ENCODE measurements around the gene CTDSPL.

DNA sequence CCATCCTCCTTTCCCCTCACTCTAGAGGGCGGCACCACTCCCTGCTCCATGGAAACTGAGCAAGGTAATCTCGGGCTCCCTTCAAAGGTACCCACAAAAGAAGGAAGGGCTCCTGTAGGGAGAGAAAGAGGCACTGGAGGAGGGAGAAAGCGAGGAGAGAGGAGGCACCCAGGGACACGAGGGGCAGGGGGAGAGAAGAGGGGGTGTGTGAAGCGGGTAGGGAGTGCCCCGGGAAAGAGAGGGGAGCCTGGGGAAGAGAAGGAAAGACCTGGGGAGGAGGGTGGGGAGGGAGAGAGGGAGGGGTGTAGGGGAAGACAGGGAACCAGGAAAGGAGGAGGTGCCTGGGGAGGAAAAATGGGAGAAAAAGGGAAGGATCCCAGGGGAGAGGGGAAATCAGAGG lies 129.4 kb downstream of the CTDSPL start:
- TF ChIP-seq, protein P1, sequence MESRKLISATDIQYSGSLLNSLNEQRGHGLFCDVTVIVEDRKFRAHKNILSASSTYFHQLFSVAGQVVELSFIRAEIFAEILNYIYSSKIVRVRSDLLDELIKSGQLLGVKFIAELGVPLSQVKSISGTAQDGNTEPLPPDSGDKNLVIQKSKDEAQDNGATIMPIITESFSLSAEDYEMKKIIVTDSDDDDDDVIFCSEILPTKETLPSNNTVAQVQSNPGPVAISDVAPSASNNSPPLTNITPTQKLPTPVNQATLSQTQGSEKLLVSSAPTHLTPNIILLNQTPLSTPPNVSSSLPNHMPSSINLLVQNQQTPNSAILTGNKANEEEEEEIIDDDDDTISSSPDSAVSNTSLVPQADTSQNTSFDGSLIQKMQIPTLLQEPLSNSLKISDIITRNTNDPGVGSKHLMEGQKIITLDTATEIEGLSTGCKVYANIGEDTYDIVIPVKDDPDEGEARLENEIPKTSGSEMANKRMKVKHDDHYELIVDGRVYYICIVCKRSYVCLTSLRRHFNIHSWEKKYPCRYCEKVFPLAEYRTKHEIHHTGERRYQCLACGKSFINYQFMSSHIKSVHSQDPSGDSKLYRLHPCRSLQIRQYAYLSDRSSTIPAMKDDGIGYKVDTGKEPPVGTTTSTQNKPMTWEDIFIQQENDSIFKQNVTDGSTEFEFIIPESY (IDR thresholded peaks at IDR 0.05; ENCODE audit: borderline replicate concordance, low read depth), result no peak
- TF ChIP-seq POLR2AphosphoS5 (IDR thresholded peaks at IDR 0.05; ENCODE audit: low read depth, low read length), result no peak
- no peak for TF ChIP-seq GABPA (IDR thresholded peaks at IDR 0.05; ENCODE audit: low read depth)
- no peak for TF ChIP-seq SIN3A (IDR thresholded peaks at IDR 0.05; ENCODE audit: borderline replicate concordance, low read depth, low read length)
- TF ChIP-seq, protein P2, sequence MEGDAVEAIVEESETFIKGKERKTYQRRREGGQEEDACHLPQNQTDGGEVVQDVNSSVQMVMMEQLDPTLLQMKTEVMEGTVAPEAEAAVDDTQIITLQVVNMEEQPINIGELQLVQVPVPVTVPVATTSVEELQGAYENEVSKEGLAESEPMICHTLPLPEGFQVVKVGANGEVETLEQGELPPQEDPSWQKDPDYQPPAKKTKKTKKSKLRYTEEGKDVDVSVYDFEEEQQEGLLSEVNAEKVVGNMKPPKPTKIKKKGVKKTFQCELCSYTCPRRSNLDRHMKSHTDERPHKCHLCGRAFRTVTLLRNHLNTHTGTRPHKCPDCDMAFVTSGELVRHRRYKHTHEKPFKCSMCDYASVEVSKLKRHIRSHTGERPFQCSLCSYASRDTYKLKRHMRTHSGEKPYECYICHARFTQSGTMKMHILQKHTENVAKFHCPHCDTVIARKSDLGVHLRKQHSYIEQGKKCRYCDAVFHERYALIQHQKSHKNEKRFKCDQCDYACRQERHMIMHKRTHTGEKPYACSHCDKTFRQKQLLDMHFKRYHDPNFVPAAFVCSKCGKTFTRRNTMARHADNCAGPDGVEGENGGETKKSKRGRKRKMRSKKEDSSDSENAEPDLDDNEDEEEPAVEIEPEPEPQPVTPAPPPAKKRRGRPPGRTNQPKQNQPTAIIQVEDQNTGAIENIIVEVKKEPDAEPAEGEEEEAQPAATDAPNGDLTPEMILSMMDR (IDR thresholded peaks at IDR 0.05), result no peak
- no peak for TF ChIP-seq YY1 (IDR thresholded peaks at IDR 0.05; ENCODE audit: low read depth)
- TF ChIP-seq, protein P3, sequence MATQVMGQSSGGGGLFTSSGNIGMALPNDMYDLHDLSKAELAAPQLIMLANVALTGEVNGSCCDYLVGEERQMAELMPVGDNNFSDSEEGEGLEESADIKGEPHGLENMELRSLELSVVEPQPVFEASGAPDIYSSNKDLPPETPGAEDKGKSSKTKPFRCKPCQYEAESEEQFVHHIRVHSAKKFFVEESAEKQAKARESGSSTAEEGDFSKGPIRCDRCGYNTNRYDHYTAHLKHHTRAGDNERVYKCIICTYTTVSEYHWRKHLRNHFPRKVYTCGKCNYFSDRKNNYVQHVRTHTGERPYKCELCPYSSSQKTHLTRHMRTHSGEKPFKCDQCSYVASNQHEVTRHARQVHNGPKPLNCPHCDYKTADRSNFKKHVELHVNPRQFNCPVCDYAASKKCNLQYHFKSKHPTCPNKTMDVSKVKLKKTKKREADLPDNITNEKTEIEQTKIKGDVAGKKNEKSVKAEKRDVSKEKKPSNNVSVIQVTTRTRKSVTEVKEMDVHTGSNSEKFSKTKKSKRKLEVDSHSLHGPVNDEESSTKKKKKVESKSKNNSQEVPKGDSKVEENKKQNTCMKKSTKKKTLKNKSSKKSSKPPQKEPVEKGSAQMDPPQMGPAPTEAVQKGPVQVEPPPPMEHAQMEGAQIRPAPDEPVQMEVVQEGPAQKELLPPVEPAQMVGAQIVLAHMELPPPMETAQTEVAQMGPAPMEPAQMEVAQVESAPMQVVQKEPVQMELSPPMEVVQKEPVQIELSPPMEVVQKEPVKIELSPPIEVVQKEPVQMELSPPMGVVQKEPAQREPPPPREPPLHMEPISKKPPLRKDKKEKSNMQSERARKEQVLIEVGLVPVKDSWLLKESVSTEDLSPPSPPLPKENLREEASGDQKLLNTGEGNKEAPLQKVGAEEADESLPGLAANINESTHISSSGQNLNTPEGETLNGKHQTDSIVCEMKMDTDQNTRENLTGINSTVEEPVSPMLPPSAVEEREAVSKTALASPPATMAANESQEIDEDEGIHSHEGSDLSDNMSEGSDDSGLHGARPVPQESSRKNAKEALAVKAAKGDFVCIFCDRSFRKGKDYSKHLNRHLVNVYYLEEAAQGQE (IDR thresholded peaks at IDR 0.05; ENCODE audit: low read depth, low read length), result no peak
- no peak for TF ChIP-seq EP300 (IDR thresholded peaks at IDR 0.05; ENCODE audit: borderline replicate concordance in 1 of 2, low read depth in 1 of 2, low read length in 1 of 2)
- TF ChIP-seq NFIC (IDR thresholded peaks at IDR 0.05; ENCODE audit: borderline replicate concordance), result no peak
- no peak for TF ChIP-seq RFX5 (IDR thresholded peaks at IDR 0.05; ENCODE audit: low read length)
- TF ChIP-seq TAF1 (IDR thresholded peaks at IDR 0.05; ENCODE audit: borderline replicate concordance, low read depth, low read length), result no peak
- TF ChIP-seq JUND (IDR thresholded peaks at IDR 0.05), result no peak

Data from SK-N-SH (cell line).